ENCODE data around the gene HBZ. TPM values are rescaled to one million over a fixed set of nuclear protein-coding genes. Genes with fewer than 3 reads are reported as not detected.
A peak's percentile ranks its signal among the peaks of the same experiment; 100 is the strongest.

The HBZ gene
- total RNA-seq, 2 donors from 2014 or later, result not detected

- peaks cover 19% of the 10 kb centered on the region for H3K4me1 ChIP-seq
- intact Hi-C loops (cut with DNase I), result no loop called here
- TF ChIP-seq, protein P1, sequence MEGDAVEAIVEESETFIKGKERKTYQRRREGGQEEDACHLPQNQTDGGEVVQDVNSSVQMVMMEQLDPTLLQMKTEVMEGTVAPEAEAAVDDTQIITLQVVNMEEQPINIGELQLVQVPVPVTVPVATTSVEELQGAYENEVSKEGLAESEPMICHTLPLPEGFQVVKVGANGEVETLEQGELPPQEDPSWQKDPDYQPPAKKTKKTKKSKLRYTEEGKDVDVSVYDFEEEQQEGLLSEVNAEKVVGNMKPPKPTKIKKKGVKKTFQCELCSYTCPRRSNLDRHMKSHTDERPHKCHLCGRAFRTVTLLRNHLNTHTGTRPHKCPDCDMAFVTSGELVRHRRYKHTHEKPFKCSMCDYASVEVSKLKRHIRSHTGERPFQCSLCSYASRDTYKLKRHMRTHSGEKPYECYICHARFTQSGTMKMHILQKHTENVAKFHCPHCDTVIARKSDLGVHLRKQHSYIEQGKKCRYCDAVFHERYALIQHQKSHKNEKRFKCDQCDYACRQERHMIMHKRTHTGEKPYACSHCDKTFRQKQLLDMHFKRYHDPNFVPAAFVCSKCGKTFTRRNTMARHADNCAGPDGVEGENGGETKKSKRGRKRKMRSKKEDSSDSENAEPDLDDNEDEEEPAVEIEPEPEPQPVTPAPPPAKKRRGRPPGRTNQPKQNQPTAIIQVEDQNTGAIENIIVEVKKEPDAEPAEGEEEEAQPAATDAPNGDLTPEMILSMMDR (IDR thresholded peaks at IDR 0.05), result no peak
- TF ChIP-seq POLR2A (IDR thresholded peaks at IDR 0.05), result no peak
- no peaks in the 10 kb centered on the region for H3K36me3 ChIP-seq (replicated peaks in 1 of 2; ENCODE audit: insufficient read depth in 1 of 2, low read depth in 2 of 2)
- 0 to 3% methylated on average over 7 to 41 of the region's 77 CpGs for whole genome bisulfite sequencing, 2 donors
- peak; percentile 56 for ATAC-seq
- no peaks in the 10 kb centered on the region for H3K9me3 ChIP-seq
- no peak for DNase-seq
- H3K27me3 ChIP-seq, result peaks cover 0 to 38% of the 10 kb centered on the region in 2 donors
- H3K27ac ChIP-seq, result no peak overlapping the region
- H3K4me3 ChIP-seq, result no peak overlapping the region
These were observed 12.5 kb downstream of the HBZ start for GRCh38 chr16:164827-165538.

DNA sequence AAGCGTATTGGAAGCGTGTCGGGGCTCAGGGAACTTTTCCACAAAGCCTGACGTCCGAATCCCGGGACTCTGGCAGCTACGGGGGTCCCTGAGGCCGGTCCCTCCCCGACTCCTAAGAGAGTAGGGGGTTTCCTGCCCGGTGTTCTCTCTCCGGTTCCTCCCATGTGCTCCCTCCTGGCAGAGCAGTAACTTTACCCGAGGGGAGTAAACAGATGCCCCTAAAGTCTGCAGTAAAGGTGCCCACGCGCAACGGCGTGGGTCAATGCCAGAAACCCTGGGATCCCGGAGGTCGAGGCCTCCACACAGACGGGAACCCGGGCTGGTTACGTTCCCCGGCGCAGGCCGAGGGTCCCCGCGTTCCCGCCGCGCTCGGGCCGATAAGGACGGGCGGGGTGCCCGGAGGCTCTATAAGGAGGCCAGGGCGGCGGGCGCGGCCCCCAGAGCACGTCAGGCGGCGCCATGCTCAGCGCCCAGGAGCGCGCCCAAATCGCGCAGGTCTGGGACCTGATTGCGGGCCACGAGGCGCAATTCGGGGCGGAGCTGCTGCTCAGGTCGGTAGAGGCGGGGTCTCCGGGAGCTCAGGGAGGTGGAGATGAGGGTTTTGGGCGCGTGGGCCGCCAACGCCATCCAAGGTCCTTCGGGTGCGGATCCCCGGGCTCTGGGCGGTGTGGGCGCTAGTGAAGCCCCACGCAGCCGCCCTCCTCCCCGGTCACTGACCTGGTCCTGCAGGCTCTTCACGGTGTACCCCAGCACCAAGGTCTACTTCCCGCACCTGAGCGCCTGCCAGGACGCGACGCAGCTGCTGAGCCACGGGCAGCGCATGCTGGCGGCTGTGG is 13.3 kb downstream of the HBZ start, which contains the start of gene HBM:
TSS of gene HBM (plus strand) at position 440 of the 836 bp plus-strand sequence. CDS start at position 460, 20 bp downstream.
- intact Hi-C loops (cut with DNase I), result no loop called here
- Histone ChIP-seq H3K27ac (no peak within 1 kb of the TSS), H3K4me1 (peaks cover 19% of the 10 kb centered on the region), H3K36me3 (replicated peaks in 1 of 2; ENCODE audit: insufficient read depth in 1 of 2, low read depth in 2 of 2) (no peaks in the 10 kb centered on the region), H3K4me3 (no peak within 1 kb of the TSS), H3K27me3 (peaks cover 0 to 38% of the 10 kb centered on the region in 2 donors), H3K9me3 (no peaks in the 10 kb centered on the region)
- DNase-seq, result no peak
- TF ChIP-seq POLR2A (IDR thresholded peaks at IDR 0.05), result no peak
- TF ChIP-seq, protein P1 (IDR thresholded peaks at IDR 0.05), result no peak
- no peak for ATAC-seq
- WGBS, 2 donors, result 1 to 3% methylated on average over 10 to 57 of the region's 75 CpGs

- Histone ChIP-seq H3K9me3 (no peaks in the 10 kb centered on the region), H3K4me3 (no peak overlapping the region), H3K27ac (no peak overlapping the region), H3K27me3 (peaks cover 0 to 38% of the 10 kb centered on the region in 2 donors), H3K36me3 (replicated peaks in 1 of 2; ENCODE audit: insufficient read depth in 1 of 2, low read depth in 2 of 2) (no peaks in the 10 kb centered on the region), H3K4me1 (peaks cover 19% of the 10 kb centered on the region)
- DNase-seq, result no peak
- intact Hi-C loops (cut with DNase I), result no loop called here
- TF ChIP-seq, protein P1 (IDR thresholded peaks at IDR 0.05), result no peak
- no peak for TF ChIP-seq POLR2A (IDR thresholded peaks at IDR 0.05)
- WGBS, 2 donors, result 4 to 13% methylated on average over 5 to 42 of the region's 45 CpGs
- ATAC-seq, result no peak
These were observed 14.1 kb downstream of the HBZ start for GRCh38 chr16:166375-167121.

DNA sequence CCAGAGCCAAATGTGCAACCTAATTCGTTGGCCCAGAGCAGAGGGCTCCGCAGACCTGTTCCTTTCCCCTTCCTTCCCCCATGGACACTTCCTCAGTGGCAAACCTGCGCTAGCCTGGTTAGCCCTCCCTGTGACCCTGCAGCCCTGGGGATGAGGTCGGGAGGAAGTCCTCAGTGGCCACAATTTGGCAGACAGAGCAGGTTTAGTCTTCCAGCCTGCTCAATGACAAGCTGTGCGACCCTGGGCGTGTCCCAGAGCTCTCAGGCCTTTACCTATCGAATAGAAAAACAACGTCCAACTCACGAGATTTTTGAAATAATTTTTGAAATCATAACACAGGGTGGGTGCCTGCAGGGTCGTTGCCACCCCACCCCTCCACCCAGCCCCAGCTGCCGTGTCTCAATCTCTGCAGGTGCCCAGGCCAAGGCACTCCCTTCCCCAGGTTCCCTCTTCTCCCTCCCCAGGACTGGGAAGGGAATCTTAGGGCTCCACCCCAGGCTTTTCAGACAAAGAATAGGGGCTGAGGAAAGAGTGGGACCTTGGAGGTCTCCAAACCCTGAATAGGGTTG is 14.8 kb downstream of the HBZ start:
- no peak for TF ChIP-seq POLR2A (IDR thresholded peaks at IDR 0.05)
- TF ChIP-seq, protein P1 (IDR thresholded peaks at IDR 0.05), result no peak

More for the DNA sequence above, 14.8 kb downstream of the HBZ start:
- ATAC-seq (no peak), DNase-seq (no peak)
- H3K27ac ChIP-seq, result no peak overlapping the region
- H3K9me3 ChIP-seq, result no peaks in the 10 kb centered on the region
- WGBS, 2 donors, result 12 to 21% methylated on average over 8 to 11 of the region's 11 CpGs
- peaks cover 19% of the 10 kb centered on the region for H3K4me1 ChIP-seq
- H3K4me3 ChIP-seq, result no peak overlapping the region
- H3K36me3 ChIP-seq (replicated peaks in 1 of 2; ENCODE audit: insufficient read depth in 1 of 2, low read depth in 2 of 2), result no peaks in the 10 kb centered on the region
- intact Hi-C loops (cut with DNase I), result no loop called here
- H3K27me3 ChIP-seq, result peaks cover 0 to 38% of the 10 kb centered on the region in 2 donors
